Thyroid gland (tissue), 4 donors: ENCODE data around the gene DAB2IP.

Source experiments
- CTCF ChIP-seq, 6 experiments: fragments of 200-600 bp in 3 of 6; fragments of 450-650 bp in 3 of 6; sonication (generic) in 3 of 6; IDR thresholded peaks; one replicate each; pipeline ENCODE4 v1.5.1; 2016 to 2019; ENCODE audit warnings: antibody characterized with exemption in 6 of 6, mild to moderate bottlenecking in 2 of 6, inconsistent platforms in 1 of 6, moderate library complexity in 1 of 6
- POLR2A ChIP-seq, 2 donors: fragments of 450-650 bp; IDR thresholded peaks; one replicate each; pipeline ENCODE4 v1.6.1; 2017; ENCODE audit warnings: antibody characterized with exemption in 2 of 2, mild to moderate bottlenecking in 2 of 2, moderate library complexity in 1 of 2

- TF ChIP-seq CTCF (IDR thresholded peaks at IDR 0.05), result no peak
- no peak for TF ChIP-seq POLR2A (IDR thresholded peaks at IDR 0.05)
Observed at GRCh38 chr9:121674017-121674416, 22.6 kb downstream of the DAB2IP start.
